ENCODE data around the gene SHMT1.
A peak's percentile ranks its signal among the peaks of the same experiment; 100 is the strongest.
"Not testable (repeated sequence)": the region's sequence is repeated elsewhere in the genome, so short reads cannot be mapped to it uniquely, and the experiment has no call there.

The SHMT1 gene

DNA sequence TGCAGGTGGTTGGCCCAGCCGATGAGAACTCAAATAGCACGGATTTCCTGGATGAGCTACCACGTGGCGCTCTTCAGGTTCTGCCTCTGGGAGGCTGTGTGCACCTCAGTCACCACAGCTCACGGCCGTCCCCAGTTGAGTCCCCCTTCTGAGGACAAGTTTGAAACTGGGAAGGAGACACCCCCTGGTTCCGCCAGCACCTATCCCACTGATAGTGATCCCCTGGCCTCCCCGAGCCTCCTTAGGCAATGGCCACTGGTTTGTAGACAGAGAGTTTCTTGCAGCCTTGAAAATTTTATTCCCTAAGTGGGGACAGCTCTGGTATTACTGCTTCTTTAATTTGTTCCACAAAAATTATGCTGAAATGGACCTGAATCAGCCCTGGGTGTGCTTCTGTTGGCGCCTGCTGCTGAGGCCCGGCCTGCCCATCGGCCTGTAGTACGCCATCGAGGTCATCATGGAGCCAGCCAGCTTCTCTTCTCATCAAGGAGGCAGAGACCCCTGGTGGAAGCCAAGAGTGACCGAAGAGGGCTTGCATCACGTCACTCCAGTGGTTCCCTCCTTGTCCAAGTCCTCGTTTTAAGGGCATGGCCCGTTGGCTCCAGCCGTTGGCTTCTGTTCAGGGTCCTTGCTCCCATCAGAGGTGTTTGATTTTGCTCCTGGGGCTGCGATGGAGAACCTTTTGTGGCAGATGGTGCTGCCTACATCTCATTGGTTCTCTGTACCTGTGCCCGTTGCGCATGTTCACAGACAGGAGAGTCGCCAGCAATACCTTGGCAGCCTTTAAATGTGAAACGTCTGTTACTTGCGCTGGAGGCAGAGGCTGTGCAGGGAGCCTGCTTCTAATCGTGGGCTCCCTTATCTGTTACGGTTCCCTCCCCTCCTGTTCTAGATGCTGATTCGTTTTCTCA lies 39.0 kb downstream of the SHMT1 start:
- no peak for DNase-seq (ENCODE audit: low read depth)

DNA sequence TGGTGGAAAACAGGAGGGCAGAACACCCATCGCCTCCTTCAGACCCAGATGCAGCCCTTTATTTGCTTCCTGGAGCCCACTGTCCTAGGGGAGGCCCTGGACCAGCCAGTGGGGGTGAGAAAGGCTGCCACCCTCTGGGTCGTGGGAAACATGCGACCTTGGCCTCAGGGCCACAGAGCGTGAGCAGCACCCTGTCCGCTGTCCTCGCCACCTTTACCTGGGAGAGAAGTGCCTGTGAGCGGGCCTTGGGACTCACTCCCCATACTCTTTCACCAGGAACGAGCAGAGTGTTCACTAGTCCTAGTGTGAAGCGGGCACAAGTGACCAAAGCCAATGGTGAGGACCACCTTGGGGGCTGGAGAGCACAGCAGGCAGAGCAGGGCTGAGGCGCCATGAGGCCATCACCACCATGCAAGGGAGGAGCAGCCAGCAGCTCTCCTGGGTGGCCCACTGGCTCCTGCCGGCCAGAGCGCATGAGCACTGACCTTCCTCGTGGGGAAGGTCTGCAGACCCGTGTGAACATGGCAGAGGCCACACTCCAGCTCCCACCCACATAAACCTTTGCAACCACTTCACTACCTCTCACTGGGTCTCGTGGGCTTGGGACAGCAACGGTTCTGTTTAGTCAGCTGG lies 39.7 kb downstream of the SHMT1 start:
- no peak for DNase-seq (ENCODE audit: low read depth)

DNA sequence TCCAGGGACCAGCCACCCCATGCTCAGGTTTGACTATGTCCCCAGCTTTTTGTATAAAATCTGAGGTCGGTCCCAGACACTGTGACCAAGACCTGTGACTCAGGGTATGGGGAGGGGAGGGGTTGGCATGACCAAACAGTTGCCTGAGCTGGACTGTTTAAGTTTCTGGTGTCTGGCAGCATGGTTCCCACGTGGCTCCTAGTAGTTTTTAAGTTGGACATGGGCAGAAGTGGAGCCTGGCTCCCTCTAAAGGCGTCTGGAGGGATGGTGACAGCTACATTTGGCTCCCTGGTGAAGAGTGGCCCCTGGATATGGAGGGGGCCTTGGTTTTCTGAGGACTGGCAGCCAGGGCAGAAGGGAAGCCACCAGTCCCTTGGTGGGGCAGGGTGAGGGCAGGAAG lies 40.3 kb downstream of the SHMT1 start:
- DNase-seq (ENCODE audit: low read depth) = no peak

DNA sequence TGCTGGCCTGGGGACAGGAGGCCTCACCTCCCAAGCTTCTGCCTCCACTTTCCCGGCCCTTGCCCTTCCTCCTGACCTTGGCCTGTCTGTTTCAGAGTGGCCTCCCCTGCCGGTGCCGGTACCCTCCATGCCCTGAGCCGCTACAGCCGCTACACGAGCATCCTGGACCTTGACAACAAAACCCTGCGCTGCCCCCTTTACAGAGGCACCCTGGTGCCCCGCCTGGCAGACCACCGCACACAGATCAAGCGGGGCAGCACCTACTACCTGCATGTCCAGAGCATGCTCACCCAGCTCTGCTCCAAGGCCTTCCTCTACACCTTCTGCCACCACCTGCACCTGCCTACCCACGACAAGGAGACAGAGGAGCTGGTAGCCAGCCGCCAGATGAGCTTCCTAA lies 40.8 kb downstream of the SHMT1 start:
- DNase-seq (ENCODE audit: low read depth) = no peak

DNA sequence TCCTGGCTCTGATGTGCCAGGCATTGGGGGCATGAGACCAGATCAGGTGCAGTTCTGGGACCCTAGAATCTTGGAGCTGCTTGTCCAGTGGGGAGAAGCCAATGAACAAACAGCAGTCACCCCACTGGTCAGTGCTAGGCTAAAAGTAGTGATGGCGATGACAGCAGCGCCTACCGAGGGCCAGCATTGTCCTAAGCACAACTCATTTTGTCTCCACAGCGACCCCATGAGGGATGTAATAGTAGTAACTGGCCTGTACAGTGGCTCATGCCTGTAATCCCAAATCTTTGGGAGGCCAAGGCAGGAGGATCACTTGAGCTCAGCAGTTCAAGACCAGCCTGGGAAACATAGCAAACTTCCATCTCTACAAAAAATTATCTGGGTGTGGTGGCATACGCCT lies 42.0 kb downstream of the SHMT1 start:
- DNase-seq (ENCODE audit: low read depth) = no peak

DNA sequence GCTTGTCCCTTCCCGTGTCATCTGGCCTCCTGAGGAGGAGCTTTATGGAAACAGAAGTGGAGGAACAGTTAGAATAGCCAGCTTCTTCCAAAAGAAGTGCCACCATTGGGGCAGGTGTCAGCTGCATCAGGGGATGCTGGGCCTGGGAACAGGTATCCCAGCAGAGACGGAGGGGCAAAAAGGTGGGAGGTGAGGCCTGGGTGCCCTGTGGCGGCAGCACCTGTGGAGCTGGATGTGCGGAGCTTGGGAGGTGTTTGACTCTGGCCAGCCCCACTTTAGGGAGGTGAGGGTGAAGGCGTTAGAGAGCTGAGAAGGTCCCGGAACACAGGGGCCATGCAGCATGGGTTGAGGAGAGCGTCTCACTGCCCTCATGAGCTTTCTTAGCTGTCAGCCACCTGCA lies 43.0 kb downstream of the SHMT1 start:
- DNase-seq (ENCODE audit: low read depth) = no peak

DNA sequence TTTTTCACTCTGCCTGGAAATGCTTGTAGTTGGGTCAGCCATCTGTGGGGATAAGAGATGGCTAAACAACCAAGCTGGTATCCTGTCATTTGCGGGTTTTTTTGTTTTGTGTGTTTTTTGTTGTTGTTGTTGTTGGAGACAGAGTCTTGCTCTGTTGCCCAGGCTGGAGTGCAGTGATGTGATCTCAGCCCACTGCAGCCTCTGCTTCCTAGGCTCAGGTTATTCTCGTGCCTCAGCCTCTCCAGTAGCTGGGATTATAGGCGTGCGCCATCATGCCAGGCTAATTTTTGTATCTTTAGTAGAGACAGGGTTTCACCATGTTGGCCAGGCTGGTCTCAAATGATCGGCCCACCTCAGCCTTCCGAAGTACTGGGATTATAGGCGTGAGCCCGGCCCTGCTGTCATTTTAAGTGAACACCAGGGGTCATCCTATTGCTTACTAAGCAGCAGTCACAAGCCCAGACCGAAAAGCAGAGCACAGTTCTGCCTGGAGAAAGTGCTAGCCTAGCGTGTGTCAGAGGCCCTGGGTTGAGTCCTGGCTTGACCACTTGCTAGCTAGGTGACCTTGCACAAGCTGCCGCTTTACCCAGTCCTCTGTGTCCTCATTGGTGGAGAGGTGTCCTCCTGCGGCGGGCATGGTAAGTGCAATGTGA lies 43.6 kb downstream of the SHMT1 start:
- DNase-seq (ENCODE audit: low read depth) = no peak

DNA sequence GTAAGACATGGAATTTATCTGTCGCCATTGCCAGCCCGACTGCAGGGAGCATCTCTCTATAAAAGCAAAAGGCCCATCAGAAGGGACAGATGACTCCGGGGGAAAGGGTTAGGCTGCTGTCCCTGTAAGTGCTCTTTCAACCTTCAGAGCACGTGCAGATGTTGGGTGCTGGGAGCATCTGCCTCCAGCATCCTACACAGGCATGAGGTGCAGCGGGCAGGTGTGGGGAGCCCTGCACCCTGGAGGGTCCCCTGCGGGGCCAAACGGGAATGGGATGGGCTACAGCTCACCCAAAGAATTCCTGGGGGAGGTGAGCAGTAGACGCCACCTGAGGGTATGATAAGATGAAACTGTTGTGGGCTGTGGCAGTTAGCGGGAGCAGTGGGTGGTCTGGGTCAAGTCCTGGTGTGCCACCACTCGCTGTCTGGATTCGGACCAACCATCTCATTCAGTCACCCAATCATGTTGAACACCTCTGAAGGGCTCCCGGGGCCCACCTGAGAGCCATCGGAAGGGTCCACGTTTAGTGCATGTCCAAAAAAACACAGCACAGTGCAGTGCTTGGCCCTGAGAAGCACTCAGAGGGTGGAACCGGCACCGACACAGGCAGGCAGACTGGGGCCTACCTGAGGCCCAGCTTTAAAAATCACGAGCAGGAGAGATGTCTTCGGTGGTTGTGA lies 44.4 kb downstream of the SHMT1 start:
- no peak for DNase-seq (ENCODE audit: low read depth)

DNA sequence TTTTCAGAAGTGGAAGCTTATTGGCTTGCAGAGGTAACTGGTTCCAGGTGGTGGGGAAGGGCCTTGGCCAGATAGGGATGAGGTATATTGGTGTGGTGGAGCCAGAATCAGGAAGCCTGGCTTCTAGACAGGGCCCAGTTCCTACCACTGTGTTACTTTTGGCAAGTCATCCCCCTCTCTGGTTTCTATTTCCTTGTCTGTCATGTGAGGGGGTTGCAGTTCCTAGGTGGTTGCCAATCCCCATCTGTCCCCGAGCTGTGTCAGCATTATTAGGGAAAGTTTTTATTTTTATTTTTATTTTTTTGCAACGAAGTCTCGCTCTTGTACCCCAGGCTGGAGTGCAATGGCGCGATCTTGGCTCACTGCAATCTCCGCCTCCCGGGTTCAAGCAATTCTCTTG lies 45.2 kb downstream of the SHMT1 start:
- no peak for DNase-seq (ENCODE audit: low read depth)

DNA sequence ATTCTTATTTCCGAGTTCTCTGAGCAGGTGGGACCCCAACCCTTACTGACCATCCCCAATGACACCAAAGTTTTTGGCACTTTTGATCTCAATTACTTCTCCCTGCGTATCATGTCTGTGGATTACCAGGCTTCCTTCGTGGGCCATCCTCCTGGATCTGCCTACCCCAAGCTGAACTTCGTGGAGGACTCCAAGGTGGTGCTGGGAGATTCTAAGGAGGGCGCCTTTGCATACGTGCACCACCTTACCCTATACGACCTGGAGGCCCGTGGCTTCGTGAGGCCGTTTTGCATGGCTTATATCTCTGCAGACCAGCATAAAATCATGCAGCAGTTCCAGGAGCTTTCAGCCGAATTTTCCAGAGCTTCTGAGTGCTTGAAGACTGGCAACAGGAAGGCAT lies 47.4 kb downstream of the SHMT1 start:
- DNase-seq (ENCODE audit: low read depth) = no peak

DNA sequence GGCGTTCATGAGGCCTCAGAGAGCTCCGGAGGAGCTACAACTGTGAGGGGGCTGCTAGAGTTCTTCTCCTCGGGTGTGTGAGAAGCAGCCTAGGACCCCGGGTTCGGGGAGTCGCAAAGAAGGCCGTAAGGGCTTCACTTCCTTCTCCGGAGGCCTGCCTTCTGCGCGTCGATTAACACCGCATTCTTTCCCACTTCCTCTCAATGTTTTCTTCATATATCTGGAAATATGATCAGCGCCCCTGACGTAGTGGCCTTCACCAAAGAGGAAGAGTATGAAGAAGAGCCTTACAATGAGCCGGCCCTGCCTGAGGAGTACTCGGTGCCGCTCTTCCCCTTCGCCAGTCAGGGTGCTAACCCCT lies 47.8 kb downstream of the SHMT1 start:
- DNase-seq (ENCODE audit: low read depth) = peak; percentile 8

DNA sequence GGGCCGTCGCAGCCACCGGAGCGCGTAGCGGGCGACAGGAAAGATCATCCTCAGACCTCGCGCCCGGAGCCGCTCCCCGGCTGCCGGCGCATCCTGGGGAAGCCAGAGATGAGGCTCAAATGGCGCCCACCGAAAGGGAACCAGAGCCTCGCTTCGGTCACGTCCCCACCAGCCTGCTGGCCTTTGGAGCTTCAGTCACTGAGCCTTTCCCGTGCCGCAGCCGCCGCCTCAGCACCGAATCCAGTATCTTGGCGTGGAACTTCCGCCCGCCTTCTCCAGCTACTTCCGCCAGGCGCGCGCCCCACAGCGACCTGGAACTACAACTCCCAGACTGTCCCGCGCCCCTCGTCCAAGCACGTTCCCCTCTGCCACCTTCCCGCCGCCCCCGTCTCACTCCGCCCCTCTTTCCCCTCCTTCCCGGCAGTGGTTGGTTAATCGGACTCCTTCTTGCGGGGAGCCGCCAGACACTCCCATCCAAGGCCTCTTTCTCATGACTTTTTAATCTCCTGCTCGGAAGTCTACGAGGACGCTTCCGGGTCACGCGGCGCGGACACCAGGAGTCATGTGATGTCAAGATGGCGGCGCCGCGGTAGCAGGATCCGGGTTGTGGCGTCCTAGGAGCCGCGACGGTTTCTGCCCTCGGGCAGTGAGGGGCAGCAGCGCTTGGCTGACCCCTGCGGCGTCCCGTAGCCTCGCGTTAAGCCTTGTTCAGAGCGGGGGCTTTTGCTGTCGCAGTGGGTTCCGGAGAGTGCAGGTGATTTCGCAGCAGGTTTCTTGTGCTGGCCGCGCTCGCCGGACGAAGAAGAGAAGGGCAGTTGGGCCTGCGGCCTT lies 48.4 kb downstream of the SHMT1 start, which contains the start of the genes SMCR8 and TOP3A:
TSS of gene SMCR8 (plus strand) at position 563 of the 831 bp plus-strand sequence. CDS start 497 bp downstream, outside the sequence.
TSS of gene TOP3A (minus strand) at position 264 of the 831 bp plus-strand sequence. CDS start at position 48, 216 bp downstream.
- peak; percentile 95 for DNase-seq (ENCODE audit: low read depth)

DNA sequence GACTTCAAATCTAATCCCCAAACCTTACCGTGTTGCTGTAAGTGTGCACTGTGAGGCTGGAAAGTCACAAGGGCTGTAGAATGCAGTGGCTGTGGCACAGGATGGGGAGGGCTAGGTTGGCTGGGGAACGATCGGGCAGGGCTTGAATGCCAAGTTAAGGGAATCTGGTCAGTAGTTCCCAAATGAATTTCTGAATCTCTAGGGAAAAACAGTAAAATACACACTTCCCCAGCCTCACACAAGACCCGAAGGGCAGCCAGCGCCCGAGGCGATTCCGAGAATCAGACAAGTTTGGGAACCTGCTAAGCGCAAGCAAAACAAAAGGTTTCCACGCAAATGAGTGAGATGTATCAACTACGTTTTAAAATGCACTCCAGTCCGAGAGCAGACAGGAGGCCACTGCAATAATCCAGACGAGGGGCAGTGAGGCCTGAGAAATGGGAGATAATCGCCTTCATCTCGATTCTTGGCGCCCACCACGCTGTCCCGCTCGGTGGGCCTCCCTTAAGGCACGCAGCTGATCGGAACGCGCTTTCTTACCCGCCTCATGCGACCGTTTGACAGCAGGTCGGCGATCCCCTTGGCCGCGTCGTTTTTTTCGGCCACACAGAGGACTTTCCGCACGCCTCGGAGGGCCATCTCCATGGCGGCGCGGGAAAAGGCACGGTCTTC lies 49.2 kb downstream of the SHMT1 start:
- no peak for DNase-seq (ENCODE audit: low read depth)

DNA sequence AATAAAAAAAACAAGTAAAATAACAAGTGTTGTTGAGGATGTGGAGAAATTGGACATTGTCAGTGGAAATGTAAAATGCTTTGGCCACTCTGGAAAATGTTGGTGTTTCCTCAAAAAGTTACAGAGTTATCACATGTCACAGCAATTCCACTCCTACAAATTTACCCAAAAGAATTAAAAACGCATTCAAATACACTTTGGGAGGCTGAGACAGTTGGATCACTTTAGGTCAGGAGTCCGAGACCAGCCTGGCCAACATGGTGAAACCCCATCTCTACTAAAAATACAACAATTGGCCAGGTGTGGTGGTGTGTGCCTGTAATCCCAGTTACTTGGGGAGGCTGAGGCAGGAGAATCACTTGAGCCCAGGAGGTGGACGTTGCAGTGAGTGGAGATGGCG lies 54.1 kb downstream of the SHMT1 start:
- DNase-seq (ENCODE audit: low read depth) = no peak

DNA sequence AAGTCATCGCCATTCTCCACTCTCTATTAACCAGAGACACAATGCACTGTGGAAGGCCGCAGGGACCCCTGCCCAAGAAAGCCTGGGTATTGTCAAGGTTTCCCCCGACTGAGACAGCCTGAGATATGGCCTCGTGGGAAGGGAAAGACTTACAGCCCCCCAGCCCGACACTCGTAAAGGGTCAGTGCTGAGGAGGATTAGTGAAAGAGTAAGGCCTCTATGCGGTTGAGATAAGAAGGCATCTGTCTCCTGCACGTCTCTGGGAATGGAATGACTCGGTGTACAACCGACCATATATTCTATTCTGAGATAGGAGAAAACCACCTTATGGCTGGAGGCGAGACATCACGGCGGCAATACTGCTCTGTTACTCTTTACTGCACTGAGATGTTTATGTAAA lies 60.1 kb downstream of the SHMT1 start:
- DNase-seq (ENCODE audit: low read depth) = not testable (repeated sequence)

DNA sequence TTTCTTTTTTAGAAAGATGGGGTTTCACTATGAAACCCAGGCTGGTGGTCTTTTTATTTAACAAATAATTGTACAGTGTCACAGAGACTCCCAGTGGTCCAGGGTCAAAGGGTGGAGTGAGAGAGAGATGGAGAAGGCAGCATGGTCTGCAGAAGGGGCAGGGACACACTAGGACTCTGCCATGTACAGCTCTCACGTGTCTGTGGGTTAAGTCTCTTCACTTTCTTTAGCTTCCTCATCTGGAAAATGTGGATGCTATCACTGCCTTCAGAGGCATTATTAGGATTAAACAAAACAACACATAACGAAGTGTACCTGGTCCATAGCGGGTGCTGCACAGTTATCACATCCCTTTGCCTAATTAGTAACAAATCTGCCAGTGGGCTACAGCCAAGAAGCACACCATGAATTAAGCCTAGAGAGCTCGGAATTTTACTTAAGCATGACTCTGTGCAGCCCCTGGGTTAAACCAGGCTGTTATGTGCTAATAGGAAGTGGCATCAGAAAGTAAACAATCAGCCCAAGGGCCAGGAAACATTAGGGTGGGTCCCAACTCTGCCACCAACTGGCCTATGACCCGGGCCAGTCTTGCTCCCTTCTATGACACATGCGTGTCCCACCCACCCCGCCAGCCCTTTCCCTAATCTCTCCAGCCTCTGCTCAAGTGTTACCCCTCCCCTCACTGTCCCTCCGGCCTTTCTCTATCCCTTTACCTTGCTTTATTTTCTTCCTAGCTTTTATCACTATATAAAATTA lies 62.4 kb downstream of the SHMT1 start:
- no peak for DNase-seq (ENCODE audit: low read depth)

DNA sequence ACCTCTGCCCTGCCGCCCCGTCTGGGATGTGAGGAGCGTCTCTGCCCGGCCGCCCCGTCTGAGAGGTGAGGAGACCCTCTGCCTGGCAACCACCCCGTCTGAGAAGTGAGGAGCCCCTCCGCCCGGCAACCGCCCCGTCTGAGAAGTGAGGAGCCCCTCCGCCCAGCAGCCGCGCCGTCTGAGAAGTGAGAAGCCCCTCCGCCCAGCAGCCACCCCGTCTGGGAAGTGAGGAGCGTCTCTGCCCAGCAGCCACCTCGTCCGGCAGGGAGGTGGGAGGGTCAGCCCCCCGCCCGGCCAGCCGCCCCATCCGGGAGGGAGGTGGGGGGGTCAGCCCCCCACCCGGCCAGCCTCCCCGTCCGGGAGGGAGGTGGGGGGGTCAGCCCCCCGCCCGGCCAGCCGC lies 65.3 kb downstream of the SHMT1 start:
- not testable (repeated sequence) for DNase-seq (ENCODE audit: low read depth)

DNA sequence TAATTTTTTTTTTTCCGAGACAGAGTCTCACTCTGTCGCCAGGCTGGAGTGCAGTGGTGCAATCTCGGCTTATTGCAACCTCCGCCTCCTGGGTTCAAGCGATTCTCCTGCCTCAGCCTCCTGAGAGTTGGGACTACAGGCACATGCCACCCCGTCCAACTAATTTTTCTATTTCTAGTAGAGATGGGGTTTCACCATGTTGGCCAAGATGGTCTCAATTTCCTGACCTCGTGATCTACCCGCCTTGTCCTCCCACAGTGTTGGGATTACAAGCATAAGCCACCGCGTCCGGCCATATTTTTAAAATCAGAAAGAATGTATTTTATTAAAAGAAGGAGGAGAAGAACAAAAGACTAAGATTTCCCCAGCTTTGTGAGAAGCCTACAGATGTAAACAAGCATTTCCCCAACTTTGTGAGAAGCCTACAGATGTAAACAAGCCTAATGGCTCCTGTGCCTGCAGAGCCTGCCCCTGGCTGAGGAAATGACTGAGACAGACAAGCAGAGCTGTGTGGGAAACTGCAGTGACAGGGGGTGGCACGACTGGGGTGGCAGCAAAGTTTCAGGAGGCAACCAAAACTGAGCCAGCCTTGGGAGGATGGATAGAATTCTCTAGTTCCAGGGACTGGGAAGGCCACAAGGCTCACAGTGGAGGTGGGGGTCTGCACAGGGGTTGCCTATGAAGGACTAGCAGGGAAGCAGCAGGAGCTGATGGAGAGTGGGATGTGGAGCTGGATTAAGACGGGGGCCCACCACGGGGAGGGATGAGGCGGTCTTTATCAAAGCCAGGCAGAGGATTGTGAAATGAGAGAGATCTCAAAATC lies 71.4 kb downstream of the SHMT1 start:
- DNase-seq (ENCODE audit: low read depth) = no peak

DNA sequence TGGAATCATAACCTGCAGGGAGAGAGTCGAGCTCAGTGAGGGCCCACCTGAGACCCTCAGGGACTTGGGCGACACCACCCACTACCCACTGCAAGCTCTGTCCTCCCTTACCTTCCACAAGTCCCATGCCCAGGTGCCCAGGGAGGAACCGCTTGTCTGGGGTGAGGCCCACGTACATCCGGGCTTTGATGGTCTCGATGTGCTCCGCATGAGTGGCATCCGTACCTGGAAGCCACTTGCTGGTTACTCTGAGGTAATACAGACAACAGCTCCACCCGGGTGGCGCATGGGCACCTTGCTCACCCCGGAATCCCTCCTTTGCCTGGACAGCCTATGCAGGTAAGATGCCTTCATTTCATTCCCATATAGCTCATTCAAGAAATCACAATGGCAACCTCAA lies 78.1 kb downstream of the SHMT1 start:
- DNase-seq (ENCODE audit: low read depth) = no peak

All from stimulated activated CD8-positive, alpha-beta memory T cell treated with anti-CD3 and anti-CD28 coated beads, Interleukin-15, amount 100 ng/mL, for 1 hour (primary cell).